ENCODE results near the gene RAB3B.
"Not testable (repeated sequence)": the region's sequence is repeated elsewhere in the genome, so short reads cannot be mapped to it uniquely, and the experiment has no call there.

Gene RAB3B

GRCh38 chr1:51988254-51988653, 2.2 kb downstream of the RAB3B start:
- no peak for DNase-seq

GRCh38 chr1:51986718-51987117, 3.8 kb downstream of the RAB3B start:
- no peak for DNase-seq

- no peak for DNase-seq
Observed at GRCh38 chr1:51982161-51982560, 8.3 kb downstream of the RAB3B start.

- DNase-seq: no peak
Observed at GRCh38 chr1:51981555-51981954, 8.9 kb downstream of the RAB3B start.

- no peak for DNase-seq
Observed at GRCh38 chr1:51978099-51978498, 12.4 kb downstream of the RAB3B start.

- no peak for DNase-seq
Observed at GRCh38 chr1:51976846-51977602, 13.5 kb downstream of the RAB3B start.

GRCh38 chr1:51973587-51974474, 16.7 kb downstream of the RAB3B start:
- no peak for DNase-seq

- no peak for DNase-seq
Observed at GRCh38 chr1:51969038-51969705, 21.3 kb downstream of the RAB3B start.

GRCh38 chr1:51968632-51969031, 21.9 kb downstream of the RAB3B start:
- no peak for DNase-seq

GRCh38 chr1:51967213-51967791, 23.2 kb downstream of the RAB3B start:
- DNase-seq: not testable (repeated sequence)

- DNase-seq: no peak
Observed at GRCh38 chr1:51966559-51966958, 23.9 kb downstream of the RAB3B start.

GRCh38 chr1:51964309-51964696, 26.2 kb downstream of the RAB3B start:
- no peak for DNase-seq

- DNase-seq: no peak
Observed at GRCh38 chr1:51963592-51964308, 26.8 kb downstream of the RAB3B start.

- no peak for DNase-seq
Observed at GRCh38 chr1:51962486-51963356, 27.8 kb downstream of the RAB3B start.

- DNase-seq: no peak
Observed at GRCh38 chr1:51961954-51962353, 28.5 kb downstream of the RAB3B start.

GRCh38 chr1:51961231-51961630, 29.3 kb downstream of the RAB3B start:
- no peak for DNase-seq

GRCh38 chr1:51960262-51960661, 30.2 kb downstream of the RAB3B start:
- DNase-seq: no peak

GRCh38 chr1:51958824-51959223, 31.7 kb downstream of the RAB3B start:
- DNase-seq: no peak

- DNase-seq: no peak
Observed at GRCh38 chr1:51957618-51958017, 32.9 kb downstream of the RAB3B start.

- DNase-seq: no peak
Observed at GRCh38 chr1:51956528-51957509, 33.7 kb downstream of the RAB3B start.
